Tibial nerve (tissue), 4 donors: ENCODE measurements around the gene ZBTB43.

Experiments used
- EP300 ChIP-seq, 2 donors: sonication (generic); formaldehyde crosslinking; IDR thresholded peaks; one replicate each; pipeline ENCODE4 v1.6.1; 2017; ENCODE audit warnings: antibody characterized with exemption in 2 of 2, mild to moderate bottlenecking in 1 of 2
- TF ChIP-seq, protein P1 (sequence below), 5 experiments: fragments of 200-600 bp in 3 of 5; fragments of 450-650 bp in 2 of 5; sonication (generic) in 3 of 5; IDR thresholded peaks; one replicate each; pipeline ENCODE4 v1.5.1; 2016 to 2019; ENCODE audit warnings: antibody characterized with exemption in 5 of 5, mild to moderate bottlenecking in 3 of 5, moderate library complexity in 2 of 5

DNA sequence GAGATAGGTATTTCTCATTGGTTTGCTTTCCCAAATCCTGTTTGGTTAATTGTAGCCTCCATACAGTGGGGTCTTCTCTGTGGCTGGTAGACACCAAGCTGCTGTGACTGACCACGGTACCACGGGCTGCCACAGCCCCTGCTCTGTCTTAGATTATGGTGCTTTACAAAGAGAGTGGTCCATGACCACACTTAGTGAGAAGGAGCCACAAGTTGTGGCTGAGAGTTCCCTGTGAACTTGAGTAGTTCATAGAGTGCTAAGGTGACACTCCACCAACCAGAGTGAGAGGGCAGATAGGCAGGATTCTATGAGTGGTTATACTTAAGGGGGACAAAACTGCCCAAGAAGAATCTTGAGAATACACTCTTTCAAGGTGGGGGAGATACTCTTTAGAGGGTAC, 29.8 kb downstream of the ZBTB43 start:
- TF ChIP-seq, protein P1, sequence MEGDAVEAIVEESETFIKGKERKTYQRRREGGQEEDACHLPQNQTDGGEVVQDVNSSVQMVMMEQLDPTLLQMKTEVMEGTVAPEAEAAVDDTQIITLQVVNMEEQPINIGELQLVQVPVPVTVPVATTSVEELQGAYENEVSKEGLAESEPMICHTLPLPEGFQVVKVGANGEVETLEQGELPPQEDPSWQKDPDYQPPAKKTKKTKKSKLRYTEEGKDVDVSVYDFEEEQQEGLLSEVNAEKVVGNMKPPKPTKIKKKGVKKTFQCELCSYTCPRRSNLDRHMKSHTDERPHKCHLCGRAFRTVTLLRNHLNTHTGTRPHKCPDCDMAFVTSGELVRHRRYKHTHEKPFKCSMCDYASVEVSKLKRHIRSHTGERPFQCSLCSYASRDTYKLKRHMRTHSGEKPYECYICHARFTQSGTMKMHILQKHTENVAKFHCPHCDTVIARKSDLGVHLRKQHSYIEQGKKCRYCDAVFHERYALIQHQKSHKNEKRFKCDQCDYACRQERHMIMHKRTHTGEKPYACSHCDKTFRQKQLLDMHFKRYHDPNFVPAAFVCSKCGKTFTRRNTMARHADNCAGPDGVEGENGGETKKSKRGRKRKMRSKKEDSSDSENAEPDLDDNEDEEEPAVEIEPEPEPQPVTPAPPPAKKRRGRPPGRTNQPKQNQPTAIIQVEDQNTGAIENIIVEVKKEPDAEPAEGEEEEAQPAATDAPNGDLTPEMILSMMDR (IDR thresholded peaks at IDR 0.05) = no peak
- TF ChIP-seq EP300 (IDR thresholded peaks at IDR 0.05) = no peak
